ENCODE measurements around the gene NDUFA6.
"Not testable (repeated sequence)": the region's sequence is repeated elsewhere in the genome, so short reads cannot be mapped to it uniquely, and the experiment has no call there.

NDUFA6 gene

GRCh38 chr22:42111798-42112197 lies 21.2 kb upstream of the NDUFA6 start:
- no peak for DNase-seq

- no peak for DNase-seq
Observed at GRCh38 chr22:42108848-42109247, 18.3 kb upstream of the NDUFA6 start.

GRCh38 chr22:42104332-42104860 lies 13.8 kb upstream of the NDUFA6 start:
- not testable (repeated sequence) for DNase-seq

GRCh38 chr22:42101199-42101598 lies 10.6 kb upstream of the NDUFA6 start:
- no peak for DNase-seq

DNA sequence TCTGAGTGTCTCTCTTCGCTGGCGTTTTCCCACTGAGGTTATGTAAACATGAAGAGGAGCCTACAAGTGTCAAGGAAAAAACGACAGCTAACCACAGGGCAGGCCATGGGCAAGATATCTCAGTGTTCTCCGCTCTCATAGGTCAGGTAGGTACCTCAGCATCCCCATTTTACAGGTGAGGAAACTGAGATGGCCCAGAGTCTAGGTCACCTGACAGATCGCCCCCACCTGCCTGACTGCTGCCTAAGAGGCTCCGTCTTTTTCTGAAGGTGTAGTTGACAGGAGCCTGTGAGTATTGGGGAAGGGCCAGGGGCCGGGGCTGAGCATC lies 847 bp upstream of the NDUFA6 start:
- DNase-seq, result no peak

DNA sequence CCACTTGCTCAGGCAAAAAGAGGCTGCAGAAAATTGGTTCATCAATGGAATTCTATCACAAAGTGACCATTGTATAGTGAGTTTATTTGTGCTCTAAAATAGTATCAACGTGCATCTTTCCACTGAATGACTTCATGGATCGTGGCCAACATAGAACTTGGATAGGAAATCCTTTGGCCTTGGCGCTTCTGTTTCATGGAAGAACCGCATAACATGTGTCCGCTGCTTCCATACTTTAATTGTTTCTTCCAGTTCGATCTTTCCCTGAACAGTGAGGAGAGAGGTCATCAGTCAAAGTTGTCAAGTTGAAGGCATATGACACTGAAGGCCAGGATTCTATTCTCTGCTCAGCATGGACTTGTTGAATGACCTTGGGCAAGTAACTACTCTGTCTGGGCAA lies 4.5 kb downstream of the NDUFA6 start:
- DNase-seq, result no peak

- DNase-seq, result no peak
Observed at GRCh38 chr22:42084874-42085273, 5.7 kb downstream of the NDUFA6 start.

- no peak for DNase-seq
Observed at GRCh38 chr22:42083119-42083518, 7.5 kb downstream of the NDUFA6 start.

GRCh38 chr22:42080287-42080686 lies 10.3 kb downstream of the NDUFA6 start:
- no peak for DNase-seq

GRCh38 chr22:42079319-42080251 lies 11.0 kb downstream of the NDUFA6 start, which contains the start of gene SMDT1:
Gene SMDT1 (plus strand): TSS chr22:42079700. CDS start chr22:42079769, 69 bp downstream.
- peak; percentile 89 for DNase-seq

DNA sequence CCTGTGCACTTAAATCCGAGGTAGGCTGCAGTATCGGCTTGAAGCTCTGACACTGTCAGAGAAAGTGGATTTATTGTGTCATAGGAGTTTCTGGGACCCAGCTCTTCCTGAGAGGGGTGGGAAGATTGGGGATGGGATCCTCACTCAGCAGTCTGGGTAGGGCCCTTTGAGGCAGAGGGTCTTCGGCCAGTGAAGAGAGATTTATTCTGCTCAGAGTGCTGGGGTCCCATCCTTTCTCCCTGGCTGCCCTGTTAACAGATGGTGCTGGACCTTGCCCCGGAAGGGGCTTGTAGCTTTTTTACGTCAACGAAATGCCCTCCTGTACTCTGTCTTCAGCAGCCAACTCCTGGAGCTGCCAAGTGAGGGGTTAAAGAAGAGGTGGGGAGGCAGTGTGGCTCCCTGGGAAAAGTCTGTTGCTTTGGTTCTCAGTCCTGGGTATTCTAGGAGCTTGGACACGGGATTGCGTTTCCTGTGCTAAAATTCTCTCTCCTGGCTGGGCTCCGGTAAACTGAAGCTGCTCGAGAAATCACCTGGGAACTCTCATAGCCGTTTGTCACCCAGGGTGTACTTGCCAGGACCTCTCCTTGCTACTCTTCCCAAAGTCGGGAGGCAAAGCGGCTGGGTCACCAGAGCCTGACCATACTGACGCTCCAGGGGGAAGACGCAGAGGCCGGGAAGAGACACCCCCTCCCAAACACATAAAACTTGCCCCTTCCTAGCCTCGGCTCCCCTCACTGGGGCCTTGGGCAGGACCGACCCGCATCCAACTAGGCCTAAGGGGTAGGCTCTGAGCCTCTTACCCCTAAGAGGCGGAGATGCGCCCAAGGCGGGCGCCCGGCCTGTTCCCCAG lies 11.9 kb downstream of the NDUFA6 start:
- no peak for DNase-seq

DNA sequence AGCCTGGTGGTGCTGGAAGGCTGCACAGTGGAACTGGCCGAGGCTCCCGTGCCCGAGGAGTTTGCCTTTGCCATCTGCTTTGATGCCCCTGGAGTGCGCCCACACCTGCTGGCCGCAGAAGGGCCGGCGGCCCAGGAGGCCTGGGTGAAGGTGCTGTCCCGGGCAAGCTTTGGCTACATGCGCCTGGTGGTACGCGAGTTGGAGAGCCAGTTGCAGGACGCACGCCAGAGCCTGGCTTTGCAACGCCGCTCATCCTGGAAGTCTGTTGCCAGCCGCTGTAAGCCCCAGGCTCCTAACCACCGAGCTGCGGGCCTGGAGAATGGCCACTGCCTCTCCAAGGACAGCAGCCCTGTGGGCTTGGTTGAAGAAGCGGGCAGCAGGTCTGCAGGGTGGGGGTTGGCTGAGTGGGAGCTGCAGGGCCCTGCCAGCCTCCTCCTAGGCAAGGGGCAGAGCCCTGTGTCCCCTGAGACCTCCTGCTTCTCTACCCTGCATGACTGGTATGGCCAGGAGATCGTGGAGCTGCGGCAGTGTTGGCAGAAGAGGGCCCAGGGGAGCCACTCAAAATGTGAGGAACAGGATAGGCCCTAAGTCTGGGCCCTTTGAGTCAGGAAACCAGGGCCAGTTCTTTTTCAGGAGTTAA lies 13.0 kb downstream of the NDUFA6 start:
- no peak for DNase-seq

- no peak for DNase-seq
Observed at GRCh38 chr22:42076764-42077485, 13.6 kb downstream of the NDUFA6 start.

- DNase-seq, result no peak
Observed at GRCh38 chr22:42074846-42075676, 15.5 kb downstream of the NDUFA6 start.

- no peak for DNase-seq
Observed at GRCh38 chr22:42074132-42074811, 16.3 kb downstream of the NDUFA6 start, which contains the start of gene PHETA2. Gene PHETA2 (plus strand): TSS chr22:42074248. CDS start chr22:42077294, 3,046 bp downstream.

DNA sequence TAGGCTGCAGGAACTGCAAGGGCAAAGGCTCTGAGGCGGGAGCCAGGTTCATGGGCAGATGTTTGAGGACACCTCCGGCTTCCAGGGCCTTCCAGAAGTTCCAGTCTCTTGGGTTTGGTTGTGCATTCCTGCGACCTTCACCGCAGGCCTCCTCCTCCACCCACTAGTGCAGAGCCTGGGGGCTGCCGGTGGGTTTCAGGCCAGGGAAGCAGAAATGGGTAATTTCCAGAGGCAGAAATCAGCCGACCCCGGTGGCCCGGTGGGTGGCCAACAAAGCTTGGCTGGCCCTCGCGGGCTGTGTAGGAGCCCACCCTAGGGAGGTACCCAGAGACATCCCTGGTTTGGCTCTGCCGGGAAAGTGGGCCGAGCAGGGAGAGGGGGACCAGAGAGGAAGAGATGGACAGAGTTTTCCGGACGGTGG lies 16.9 kb downstream of the NDUFA6 start:
- no peak for DNase-seq

- DNase-seq, result no peak
Observed at GRCh38 chr22:42072606-42073330, 17.8 kb downstream of the NDUFA6 start.

DNA sequence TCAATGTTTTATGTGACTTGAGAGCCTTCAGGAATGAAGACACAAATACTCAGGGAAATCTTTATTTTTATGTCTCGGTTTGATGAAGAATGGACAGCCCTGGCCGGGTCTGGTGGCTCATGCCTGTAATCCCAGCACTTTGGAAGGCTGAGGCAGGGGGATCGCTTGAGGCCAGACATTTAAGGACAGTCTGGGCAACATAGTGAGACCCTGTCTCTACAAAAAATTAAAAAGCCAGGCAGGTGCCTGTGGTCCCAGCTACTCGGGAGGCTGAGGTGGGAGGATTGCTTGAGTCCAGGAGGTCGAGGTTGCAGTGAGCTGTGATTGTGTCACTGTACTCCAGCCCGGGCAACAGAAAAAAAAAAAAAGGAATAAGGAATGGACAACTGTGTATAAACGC lies 19.1 kb downstream of the NDUFA6 start:
- DNase-seq, result not testable (repeated sequence)

DNA sequence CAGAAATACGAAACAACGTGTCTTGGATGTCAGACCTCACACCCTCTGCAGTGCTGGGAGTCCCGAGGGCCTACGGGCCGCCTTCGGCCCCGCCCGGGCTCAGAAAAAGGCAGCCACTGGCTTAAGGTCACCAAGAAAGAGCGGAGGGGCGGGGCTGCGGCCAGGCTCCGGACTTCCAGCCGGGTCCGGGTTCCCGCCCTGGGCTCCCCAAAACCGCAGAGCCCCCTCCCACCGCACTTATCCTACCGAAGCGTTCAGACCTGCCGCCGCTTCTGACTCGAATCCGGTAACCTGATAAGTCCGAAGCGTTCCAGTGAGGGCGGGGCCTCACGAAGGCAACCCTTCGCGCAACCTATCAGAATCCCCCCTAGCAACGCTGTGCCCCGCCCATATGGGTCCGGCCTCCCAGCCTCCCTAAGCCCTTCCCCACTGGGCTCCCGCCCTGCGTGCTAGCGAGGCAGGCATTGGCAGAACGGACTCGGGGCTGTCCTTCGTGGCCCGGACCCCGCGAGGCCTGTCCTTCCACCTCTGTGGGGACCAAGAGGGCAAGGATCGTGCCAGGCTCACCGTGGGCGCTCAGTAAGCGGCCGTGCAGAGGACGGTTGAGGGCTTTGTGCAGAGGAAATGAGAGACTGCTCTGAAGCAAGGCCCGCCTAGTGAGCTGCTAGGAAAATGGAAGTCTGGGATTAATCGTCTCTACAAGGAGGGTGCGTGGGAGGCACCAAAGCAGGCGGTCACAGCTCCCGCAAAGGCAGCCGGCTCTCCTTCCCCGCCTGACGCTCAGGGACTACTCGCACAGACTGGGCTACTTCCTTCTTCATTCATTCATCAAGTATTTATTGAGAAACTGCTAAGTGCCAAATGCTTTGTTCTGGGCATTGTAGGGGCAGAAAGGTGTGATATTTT lies 19.8 kb downstream of the NDUFA6 start, which contains the start of gene NAGA:
Gene NAGA (minus strand): TSS at position 296 of the 906 bp plus-strand sequence. CDS start 515 bp downstream, outside the sequence.
- peak; percentile 89 for DNase-seq

Data from 8988T (cell line).